Naive B cell (primary cell): ENCODE results near the gene PDSS2. TPM values are rescaled to one million over a fixed set of nuclear protein-coding genes. Genes with fewer than 3 reads are reported as not detected.
"Not testable (repeated sequence)": the region's sequence is repeated elsewhere in the genome, so short reads cannot be mapped to it uniquely, and the experiment has no call there.

Experiments
- ATAC-seq, 2 donors: fragments of 150-1000 bp; cut with Tn5 transposase; 2 replicates each; pipeline ENCODE4 v1.10.0; 2021; ENCODE audit warnings: low read depth in 2 of 2, mild to moderate bottlenecking in 2 of 2, moderate library complexity in 2 of 2
- DNase-seq: peaks from one replicate; pipeline ENCODE4 v3.0.0; 2022
- H3K27ac Mint-ChIP-seq, 6 donors: one replicate each; pipeline ENCODE4 v1.8.0; 2020 to 2022; ENCODE audit warnings: mild to moderate bottlenecking in 6 of 6, mixed read lengths in 6 of 6, moderate library complexity in 5 of 6, inconsistent platforms in 2 of 6
- H3K27me3 Mint-ChIP-seq, 3 donors: one replicate each; pipeline ENCODE4 v1.8.0; 2021 to 2022; ENCODE audit warnings: mixed read lengths in 3 of 3, mild to moderate bottlenecking in 1 of 3
- H3K36me3 Mint-ChIP-seq, 2 donors: one replicate each; pipeline ENCODE4 v1.8.0; 2020 to 2022; ENCODE audit warnings: mixed read lengths in 2 of 2, inconsistent platforms in 1 of 2, mild to moderate bottlenecking in 1 of 2
- H3K4me1 Mint-ChIP-seq, 3 donors: one replicate each; pipeline ENCODE4 v1.8.0; 2020 to 2022; ENCODE audit warnings: mixed read lengths in 3 of 3, inconsistent platforms in 1 of 3, mild to moderate bottlenecking in 1 of 3, moderate library complexity in 1 of 3
- H3K4me3 Mint-ChIP-seq, 8 donors: one replicate each; pipeline ENCODE4 v1.8.0; 2020 to 2022; ENCODE audit warnings: mild to moderate bottlenecking in 8 of 8, mixed read lengths in 8 of 8, moderate library complexity in 8 of 8, inconsistent platforms in 2 of 8
- H3K9me3 Mint-ChIP-seq, 7 donors: one replicate each; pipeline ENCODE4 v1.8.0; 2020 to 2022; ENCODE audit warnings: mixed read lengths in 7 of 7, mild to moderate bottlenecking in 5 of 7, inconsistent platforms in 2 of 7, moderate library complexity in 1 of 7
- polyA plus RNA-seq, 6 donors: library from polyadenylated mRNA; unstranded; fragments of 300-500 nt; fragmentation: Illumina TruSeq; gene quantifications; one replicate each; pipeline ENCODE4 v1.2.3, GENCODE V29; 2021; ENCODE audit warnings: low read depth in 6 of 6

Gene PDSS2
- polyA plus RNA-seq, 6 donors from 2014 or later, result 11.5 to 19.7 (median 16.6) TPM

DNA sequence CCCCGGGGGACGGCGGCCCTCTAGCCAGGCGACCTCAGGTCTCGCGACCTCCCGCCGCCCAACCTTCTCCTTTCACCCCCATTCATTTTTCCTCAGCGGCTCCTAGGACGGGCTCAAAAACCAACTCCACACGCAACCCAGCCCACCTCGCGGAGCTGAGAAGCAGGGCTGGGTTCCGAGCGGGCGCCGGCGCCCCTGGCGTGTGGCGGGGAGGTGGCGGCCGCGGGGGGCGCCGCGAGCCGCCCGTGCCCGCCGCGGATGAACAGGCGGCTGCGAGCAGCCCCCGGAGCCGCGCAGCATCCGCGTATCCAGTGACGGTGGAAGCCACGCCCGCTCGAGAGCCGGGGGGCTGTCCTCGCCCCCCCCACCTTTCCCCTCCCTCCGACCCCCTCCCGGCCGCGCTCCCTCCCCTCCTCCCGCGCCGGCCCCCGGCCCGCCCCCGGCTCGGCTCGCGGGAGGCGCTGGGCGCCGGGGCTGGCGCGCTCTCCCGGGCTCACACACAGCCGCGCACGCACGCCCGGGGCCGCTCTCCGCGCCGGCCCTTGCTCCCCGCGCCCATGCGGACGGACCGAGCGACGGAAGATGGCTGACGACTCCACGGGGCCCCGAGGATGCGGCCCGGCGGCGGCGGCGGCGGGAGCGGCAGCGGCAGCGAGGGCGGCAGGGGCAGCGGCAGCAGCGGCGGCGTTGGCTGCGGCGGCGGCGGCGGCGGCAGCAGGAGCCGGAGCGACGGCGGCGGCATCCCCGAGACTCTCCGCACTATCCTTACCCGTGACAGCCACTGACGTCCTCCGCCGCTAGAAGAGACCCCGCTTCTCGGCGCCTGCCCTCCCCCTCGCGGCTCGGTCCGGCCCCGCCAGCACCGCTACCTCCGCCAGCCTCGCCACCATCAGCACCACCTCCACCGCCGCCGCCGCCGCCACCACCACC is 30.5 kb upstream of the PDSS2 start, which contains the start of gene SOBP:
SOBP (plus strand) TSS at position 482 of the 930 bp plus-strand sequence. CDS start 500 bp downstream, outside the sequence.
- peaks cover 25 to 39% (median 37%) of the 10 kb centered on the region in 3 donors for H3K27me3 Mint-ChIP-seq
- H3K4me3 Mint-ChIP-seq, result peak within 1 kb of the TSS; percentile 89 to 96 (median 94)
- DNase-seq, result peak; percentile 46
- ATAC-seq, result peak; percentile 65 to 69
- no peaks in the 10 kb centered on the region for H3K9me3 Mint-ChIP-seq
- peaks cover 0 to 8% of the 10 kb centered on the region in 2 donors for H3K36me3 Mint-ChIP-seq
- H3K4me1 Mint-ChIP-seq, result peaks cover 24 to 25% (median 25%) of the 10 kb centered on the region in 3 donors
- H3K27ac Mint-ChIP-seq, result peak within 1 kb of the TSS in 5 of 6 donors; percentile 37 to 73 (median 60)

- ATAC-seq (peak; percentile 8 to 18), DNase-seq (peak; percentile 18)
- Mint-ChIP-seq H3K27ac (peak overlapping the region; percentile 1 to 73 (median 56)), H3K4me1 (peaks cover 24 to 25% (median 25%) of the 10 kb centered on the region in 3 donors), H3K9me3 (peaks cover 0 to 1% (median 0%) of the 10 kb centered on the region in 7 donors), H3K36me3 (peaks cover 0 to 8% of the 10 kb centered on the region in 2 donors), H3K4me3 (peak overlapping the region; percentile 88 to 96 (median 92)), H3K27me3 (peaks cover 31 to 42% (median 34%) of the 10 kb centered on the region in 3 donors)
Measured at GRCh38 chr6:107488875-107489635, 29.7 kb upstream of the PDSS2 start.

DNA sequence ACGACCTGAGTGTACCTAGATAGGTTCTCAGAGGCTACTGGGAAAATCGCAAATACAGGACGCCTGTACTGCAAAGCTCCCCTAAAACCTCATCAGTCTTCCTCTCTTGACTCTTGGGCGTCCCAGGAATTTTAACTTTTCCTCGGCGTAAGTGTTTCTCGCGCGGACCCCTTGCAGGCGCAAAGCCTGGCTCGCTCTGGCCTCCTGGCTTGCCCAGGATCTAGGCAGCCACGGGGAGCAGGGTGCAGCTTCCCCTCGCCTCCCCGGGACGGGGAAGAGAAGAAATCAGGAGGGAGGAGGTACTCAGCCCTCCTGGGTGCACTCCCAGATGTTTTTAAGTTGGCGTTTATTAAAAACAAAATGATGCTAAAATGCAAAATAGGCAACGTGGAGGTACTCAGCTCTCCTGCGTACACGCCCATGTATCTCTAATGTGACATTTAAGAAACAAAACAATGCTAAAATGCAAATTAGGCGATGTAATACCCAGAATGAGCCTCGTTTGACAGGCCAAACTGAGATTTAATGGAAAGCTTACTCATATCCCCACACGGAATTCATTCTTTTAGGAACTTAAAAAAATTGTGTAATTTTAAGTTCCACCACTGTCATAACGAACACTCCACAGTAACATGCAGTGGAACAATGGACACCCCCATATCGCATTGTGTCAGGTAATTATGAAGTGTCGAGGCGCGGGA is 29.0 kb upstream of the PDSS2 start:
- peak overlapping the region; percentile 88 to 96 (median 92) for H3K4me3 Mint-ChIP-seq
- peak; percentile 15 to 17 for ATAC-seq
- peak; percentile 26 for DNase-seq
- H3K27me3 Mint-ChIP-seq, result peaks cover 32 to 43% (median 34%) of the 10 kb centered on the region in 3 donors
- peaks cover 0 to 1% (median 0%) of the 10 kb centered on the region in 7 donors for H3K9me3 Mint-ChIP-seq
- H3K36me3 Mint-ChIP-seq, result peaks cover 0 to 8% of the 10 kb centered on the region in 2 donors
- peak overlapping the region in 5 of 6 donors; percentile 14 to 79 (median 58) for H3K27ac Mint-ChIP-seq
- H3K4me1 Mint-ChIP-seq, result peaks cover 24 to 25% (median 25%) of the 10 kb centered on the region in 3 donors

DNA sequence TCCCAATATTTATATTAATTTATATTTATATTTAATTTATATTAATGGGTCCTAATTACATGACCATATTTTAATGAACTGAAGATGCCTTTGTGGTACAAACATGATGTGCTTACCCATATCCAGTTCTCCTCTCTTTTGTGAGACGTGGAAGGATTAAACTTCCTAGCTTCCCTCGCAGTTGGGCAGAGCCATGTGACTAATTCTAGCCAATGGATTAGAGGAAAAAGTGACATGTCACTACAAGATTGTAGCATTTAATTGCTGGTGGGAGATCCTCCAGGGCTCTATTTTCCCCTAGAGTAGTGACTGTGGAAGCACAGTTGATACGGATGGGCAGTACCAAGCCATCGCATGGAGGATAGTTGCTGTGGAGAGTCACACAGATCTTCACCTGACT is 25.8 kb upstream of the PDSS2 start:
- Mint-ChIP-seq H3K4me1 (peaks cover 15 to 16% (median 15%) of the 10 kb centered on the region in 3 donors), H3K27me3 (peaks cover 45 to 59% (median 51%) of the 10 kb centered on the region in 3 donors), H3K36me3 (peaks cover 0 to 8% of the 10 kb centered on the region in 2 donors)

DNA sequence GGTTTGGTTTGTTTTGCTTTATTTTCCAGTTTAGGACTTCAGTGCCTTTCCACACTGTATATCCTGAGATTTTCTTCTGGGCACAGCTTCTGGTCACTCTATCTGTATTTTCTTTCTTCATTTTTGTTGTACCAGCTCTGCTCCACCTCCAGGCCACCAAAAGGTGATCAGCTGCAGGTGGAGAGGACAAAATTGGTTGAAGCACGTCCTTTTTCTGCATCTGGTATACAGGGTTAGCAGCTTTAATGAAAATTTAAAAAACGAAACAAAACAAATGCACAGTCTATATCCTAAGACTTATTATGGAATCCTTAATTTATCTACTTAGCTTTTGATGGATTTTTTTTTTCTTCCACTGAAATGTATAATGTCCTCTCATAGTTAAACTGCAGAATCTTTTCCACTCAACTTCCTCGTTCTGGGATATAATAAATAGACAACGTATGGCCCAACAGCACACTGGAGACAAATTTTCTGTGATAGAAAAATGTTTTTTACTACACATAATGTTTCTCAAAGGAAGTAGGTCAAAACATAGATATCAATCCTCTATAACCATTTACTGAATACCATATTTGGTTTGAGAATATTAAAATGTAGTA is 19.8 kb upstream of the PDSS2 start:
- ATAC-seq (no peak), DNase-seq (no peak)
- Mint-ChIP-seq H3K9me3 (no peaks in the 10 kb centered on the region), H3K36me3 (no peaks in the 10 kb centered on the region), H3K27me3 (peaks cover 29 to 49% (median 33%) of the 10 kb centered on the region in 3 donors), H3K4me1 (no peaks in the 10 kb centered on the region), H3K4me3 (no peak overlapping the region), H3K27ac (no peak overlapping the region)

More for the DNA sequence above, 25.8 kb upstream of the PDSS2 start:
- no peak for DNase-seq
- Mint-ChIP-seq H3K27ac (no peak overlapping the region), H3K4me3 (no peak overlapping the region), H3K9me3 (peaks cover 0 to 1% (median 0%) of the 10 kb centered on the region in 7 donors)
- no peak for ATAC-seq

DNA sequence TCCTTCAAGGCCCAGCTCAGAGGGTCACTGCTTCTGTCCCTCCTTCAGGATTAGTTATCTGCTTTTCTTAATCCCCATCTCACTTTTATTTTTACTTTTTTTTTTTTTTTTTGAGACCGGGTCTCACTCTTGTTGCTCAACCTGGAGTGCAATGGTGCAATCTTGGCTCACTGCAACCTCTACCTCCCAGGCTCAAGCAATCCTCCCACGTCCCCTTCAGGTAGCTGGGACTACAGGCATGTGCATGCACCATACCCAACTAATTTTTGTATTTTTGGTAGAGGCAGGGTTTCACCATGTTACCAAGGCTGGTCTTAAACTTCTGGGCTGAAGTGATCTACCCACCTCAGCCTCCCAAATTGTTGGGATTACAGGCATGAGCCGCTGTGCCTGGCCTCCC is 16.5 kb upstream of the PDSS2 start:
- H3K9me3 Mint-ChIP-seq, H3K4me1 Mint-ChIP-seq, ATAC-seq, H3K36me3 Mint-ChIP-seq, H3K4me3 Mint-ChIP-seq, DNase-seq, H3K27ac Mint-ChIP-seq: not testable (repeated sequence)
- peaks cover 17 to 41% (median 23%) of the 10 kb centered on the region in 3 donors for H3K27me3 Mint-ChIP-seq

- not testable (repeated sequence) for ATAC-seq, H3K27ac Mint-ChIP-seq, H3K4me3 Mint-ChIP-seq, DNase-seq, H3K9me3 Mint-ChIP-seq, H3K4me1 Mint-ChIP-seq, H3K36me3 Mint-ChIP-seq
- H3K27me3 Mint-ChIP-seq, result peaks cover 12 to 37% (median 19%) of the 10 kb centered on the region in 3 donors
Measured at GRCh38 chr6:107475360-107475759, 16.0 kb upstream of the PDSS2 start.

- H3K4me1 Mint-ChIP-seq, result no peaks in the 10 kb centered on the region
- ATAC-seq (no peak), DNase-seq (no peak)
- no peaks in the 10 kb centered on the region for H3K36me3 Mint-ChIP-seq
- peaks cover 6 to 35% (median 19%) of the 10 kb centered on the region in 3 donors for H3K27me3 Mint-ChIP-seq
- no peak overlapping the region for H3K4me3 Mint-ChIP-seq
- H3K9me3 Mint-ChIP-seq, result no peaks in the 10 kb centered on the region
- no peak overlapping the region for H3K27ac Mint-ChIP-seq
Measured at GRCh38 chr6:107473660-107474059, 14.3 kb upstream of the PDSS2 start.

GRCh38 chr6:107470364-107470763 is 11.0 kb upstream of the PDSS2 start:
- Mint-ChIP-seq H3K27ac (no peak overlapping the region), H3K9me3 (no peaks in the 10 kb centered on the region), H3K4me3 (no peak overlapping the region), H3K4me1 (no peaks in the 10 kb centered on the region), H3K27me3 (peaks cover 8 to 39% (median 20%) of the 10 kb centered on the region in 3 donors), H3K36me3 (no peaks in the 10 kb centered on the region)
- ATAC-seq, result no peak
- DNase-seq, result no peak

- DNase-seq (no peak), ATAC-seq (no peak)
- Mint-ChIP-seq H3K27ac (no peak overlapping the region), H3K27me3 (peaks cover 7 to 18% (median 8%) of the 10 kb centered on the region in 3 donors), H3K4me3 (no peak overlapping the region), H3K36me3 (no peaks in the 10 kb centered on the region), H3K4me1 (no peaks in the 10 kb centered on the region), H3K9me3 (no peaks in the 10 kb centered on the region)
Measured at GRCh38 chr6:107466062-107466461, 6.7 kb upstream of the PDSS2 start.

GRCh38 chr6:107460083-107460631 is 793 bp upstream of the PDSS2 start:
- Mint-ChIP-seq H3K4me1 (peaks cover 14 to 35% (median 24%) of the 10 kb centered on the region in 3 donors), H3K27me3 (no peaks in the 10 kb centered on the region), H3K27ac (peak overlapping the region; percentile 77 to 98 (median 96)), H3K4me3 (peak overlapping the region; percentile 94 to 99 (median 99)), H3K9me3 (no peaks in the 10 kb centered on the region), H3K36me3 (no peaks in the 10 kb centered on the region)
- ATAC-seq, result no peak
- DNase-seq, result no peak

DNA sequence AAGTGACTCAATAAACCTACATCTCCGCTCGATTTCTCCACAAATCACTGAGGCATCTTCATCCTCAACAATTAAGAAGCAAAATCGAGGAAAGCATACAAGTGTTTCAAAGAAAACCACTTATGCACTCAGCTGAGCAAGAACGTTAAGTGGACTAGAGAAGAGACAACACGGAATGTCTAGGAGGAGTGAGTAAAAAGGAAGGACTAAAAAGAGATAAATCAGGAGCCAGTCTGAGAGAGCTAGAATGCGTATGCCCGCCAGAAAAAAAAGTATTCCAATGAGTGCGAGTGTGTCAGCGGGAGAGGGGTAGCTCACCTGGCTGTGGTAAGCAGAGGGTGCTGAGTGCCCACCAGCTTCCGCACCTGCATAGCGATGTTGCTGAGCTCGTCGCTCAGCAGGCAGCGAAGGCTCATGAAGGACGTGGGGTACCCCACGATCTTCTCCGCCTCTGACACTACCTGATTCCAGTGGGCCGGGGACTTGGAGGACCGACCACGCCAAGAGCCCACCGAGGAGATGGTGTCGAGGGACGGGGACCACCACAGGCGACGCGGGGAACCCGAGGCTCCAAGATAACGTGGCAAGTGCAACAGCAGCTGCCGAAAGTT is 587 bp downstream of the PDSS2 start:
- peak overlapping the region; percentile 16 to 98 (median 96) for H3K27ac Mint-ChIP-seq
- peak overlapping the region; percentile 94 to 99 (median 99) for H3K4me3 Mint-ChIP-seq
- peaks cover 16 to 36% (median 26%) of the 10 kb centered on the region in 3 donors for H3K4me1 Mint-ChIP-seq
- H3K27me3 Mint-ChIP-seq, result no peaks in the 10 kb centered on the region
- H3K36me3 Mint-ChIP-seq, result no peaks in the 10 kb centered on the region
- DNase-seq, result no peak
- peak; percentile 15 to 27 for ATAC-seq
- no peaks in the 10 kb centered on the region for H3K9me3 Mint-ChIP-seq
